ENCODE results near the gene SCO1.

Gene SCO1

GRCh38 chr17:10628756-10629155 lies 68.6 kb downstream of the SCO1 start:
- TF ChIP-seq CTCF (IDR thresholded peaks at IDR 0.05; ENCODE audit: borderline replicate concordance, insufficient read depth, low read depth, low read length): peak; percentile 47; the same call in 1 of the 2 replicates
- H3K4me3 ChIP-seq (ENCODE audit: low read depth, low read length): no peak overlapping the region

- TF ChIP-seq CTCF (IDR thresholded peaks at IDR 0.05; ENCODE audit: borderline replicate concordance, insufficient read depth, low read depth, low read length): no peak
Measured at GRCh38 chr17:10626390-10626789, 70.9 kb downstream of the SCO1 start.

GRCh38 chr17:10624969-10625368 lies 72.4 kb downstream of the SCO1 start:
- no peak for TF ChIP-seq CTCF (IDR thresholded peaks at IDR 0.05; ENCODE audit: borderline replicate concordance, insufficient read depth, low read depth, low read length)
- no peak overlapping the region for H3K4me3 ChIP-seq (ENCODE audit: low read depth, low read length)

More at GRCh38 chr17:10626390-10626789, 70.9 kb downstream of the SCO1 start:
- H3K4me3 ChIP-seq (ENCODE audit: low read depth, low read length): no peak overlapping the region

- H3K4me3 ChIP-seq (ENCODE audit: low read depth, low read length): no peak overlapping the region
- TF ChIP-seq CTCF (IDR thresholded peaks at IDR 0.05; ENCODE audit: borderline replicate concordance, insufficient read depth, low read depth, low read length): no peak
Measured at GRCh38 chr17:10623737-10624338, 73.5 kb downstream of the SCO1 start.

GRCh38 chr17:10622617-10623485 lies 74.5 kb downstream of the SCO1 start:
- no peak for TF ChIP-seq CTCF (IDR thresholded peaks at IDR 0.05; ENCODE audit: borderline replicate concordance, insufficient read depth, low read depth, low read length)
- H3K4me3 ChIP-seq (ENCODE audit: low read depth, low read length): no peak overlapping the region
